Inferior parietal cortex (tissue), 1 donor: ENCODE data around the gene CRADD.
"Not testable (repeated sequence)": the region's sequence is repeated elsewhere in the genome, so short reads cannot be mapped to it uniquely, and the experiment has no call there.

Source experiments
- DNase-seq: peaks from one replicate; pipeline ENCODE4 v3.0.0-alpha.2; 2016; ENCODE audit errors: extremely low spot score

The CRADD gene

DNA sequence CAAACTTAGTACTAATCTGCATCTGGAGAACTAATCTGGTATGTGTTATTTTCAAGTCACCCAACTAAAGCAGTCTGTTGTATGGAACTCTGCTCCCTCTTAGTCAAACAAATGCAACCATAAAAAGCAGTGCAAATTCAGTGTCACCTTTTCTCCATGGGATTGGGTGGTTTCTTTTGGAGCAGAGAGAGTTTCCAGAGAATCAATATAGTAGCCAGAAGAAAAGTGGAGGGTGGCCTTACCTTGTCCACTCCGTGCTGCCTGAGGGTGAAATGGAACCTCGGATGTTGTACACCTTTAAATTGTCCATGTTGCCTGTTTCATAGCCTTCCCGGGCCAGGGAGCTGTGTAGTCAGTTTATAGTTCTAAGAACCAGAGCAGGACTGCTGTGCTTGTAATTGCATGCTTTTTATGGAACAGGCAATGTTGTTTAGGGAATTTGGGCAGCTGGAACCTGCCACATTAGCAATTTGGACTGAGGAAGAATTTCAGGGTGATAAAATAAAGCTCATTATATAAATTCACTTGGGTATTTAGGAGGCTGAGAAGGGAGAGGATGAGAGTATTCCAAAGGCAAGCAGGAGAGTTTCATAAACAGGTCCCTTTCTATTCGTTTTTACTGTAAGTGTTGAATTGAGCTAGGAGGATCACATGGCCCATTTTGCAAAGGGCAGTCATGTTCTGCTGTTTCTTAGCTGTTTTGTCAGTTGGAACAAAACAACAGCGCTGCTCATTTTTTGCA, 60.5 kb downstream of the CRADD start:
- no peak for DNase-seq

DNA sequence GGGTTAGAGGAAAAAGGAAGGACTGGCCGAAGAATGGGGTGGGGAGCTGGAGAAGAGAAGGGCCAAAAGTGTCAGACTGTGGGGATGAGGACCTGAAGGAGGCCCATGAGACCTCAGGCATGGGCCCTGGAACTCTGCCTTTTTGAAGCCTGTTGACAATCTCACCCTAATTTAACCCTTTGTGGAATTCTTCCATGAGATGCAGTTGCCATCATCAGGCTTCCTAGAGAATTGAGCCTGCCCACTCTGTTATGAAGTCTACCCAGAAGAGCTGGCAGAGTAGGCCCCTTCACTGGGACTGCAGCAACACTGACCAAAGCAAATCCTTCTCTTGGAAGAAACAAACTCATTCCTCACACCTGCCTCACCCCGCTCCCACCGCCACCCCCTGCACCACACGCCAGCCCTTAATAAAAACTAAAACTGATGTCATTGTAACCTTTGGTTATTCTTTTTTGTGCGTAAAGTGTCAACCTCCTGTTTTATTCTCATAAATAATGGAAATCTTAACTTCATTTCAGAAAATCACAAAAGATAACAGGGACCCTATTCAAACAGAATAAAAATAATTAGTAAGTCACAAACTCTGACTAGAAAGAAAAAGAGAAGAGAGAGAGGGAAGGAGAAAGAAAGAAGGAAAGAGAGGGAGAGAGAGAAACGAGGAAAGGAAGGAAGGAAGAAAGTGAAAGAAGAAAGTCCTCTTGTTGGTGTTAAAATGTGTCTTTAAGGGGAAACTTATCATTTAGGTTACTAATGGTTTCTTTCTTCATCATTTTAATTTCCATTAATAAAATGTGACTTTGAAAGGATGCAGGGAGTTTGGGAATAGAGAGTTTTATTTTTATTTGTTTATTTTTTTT, 61.3 kb downstream of the CRADD start:
- no peak for DNase-seq

- DNase-seq = no peak
Observed at GRCh38 chr12:93740751-93741150, 63.6 kb downstream of the CRADD start.

- DNase-seq = no peak
Observed at GRCh38 chr12:93741659-93742109, 64.5 kb downstream of the CRADD start.

GRCh38 chr12:93742110-93742934, 65.1 kb downstream of the CRADD start:
- peak; percentile 78 for DNase-seq

- no peak for DNase-seq
Observed at GRCh38 chr12:93743229-93743998, 66.2 kb downstream of the CRADD start.

- DNase-seq = no peak
Observed at GRCh38 chr12:93743999-93744689, 67.0 kb downstream of the CRADD start.

DNA sequence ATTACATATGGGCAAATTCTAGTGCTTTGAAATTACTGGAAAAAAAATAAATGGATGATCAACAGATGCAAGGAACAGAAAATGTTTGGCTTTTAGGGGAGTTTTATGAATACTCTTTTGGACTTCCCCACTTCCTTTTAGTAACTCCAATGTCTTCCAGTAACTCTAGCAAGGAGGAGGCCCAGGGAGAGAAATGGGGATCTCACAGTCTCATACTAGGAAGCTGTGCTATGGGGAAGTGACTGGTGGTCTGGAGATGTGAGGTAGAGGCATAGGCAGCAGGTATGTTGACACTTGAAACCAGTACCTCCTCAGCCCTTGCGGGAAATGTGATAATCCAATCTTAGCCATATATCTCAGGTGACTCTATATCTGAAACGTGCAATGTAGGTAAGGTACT, 68.1 kb downstream of the CRADD start:
- no peak for DNase-seq

DNA sequence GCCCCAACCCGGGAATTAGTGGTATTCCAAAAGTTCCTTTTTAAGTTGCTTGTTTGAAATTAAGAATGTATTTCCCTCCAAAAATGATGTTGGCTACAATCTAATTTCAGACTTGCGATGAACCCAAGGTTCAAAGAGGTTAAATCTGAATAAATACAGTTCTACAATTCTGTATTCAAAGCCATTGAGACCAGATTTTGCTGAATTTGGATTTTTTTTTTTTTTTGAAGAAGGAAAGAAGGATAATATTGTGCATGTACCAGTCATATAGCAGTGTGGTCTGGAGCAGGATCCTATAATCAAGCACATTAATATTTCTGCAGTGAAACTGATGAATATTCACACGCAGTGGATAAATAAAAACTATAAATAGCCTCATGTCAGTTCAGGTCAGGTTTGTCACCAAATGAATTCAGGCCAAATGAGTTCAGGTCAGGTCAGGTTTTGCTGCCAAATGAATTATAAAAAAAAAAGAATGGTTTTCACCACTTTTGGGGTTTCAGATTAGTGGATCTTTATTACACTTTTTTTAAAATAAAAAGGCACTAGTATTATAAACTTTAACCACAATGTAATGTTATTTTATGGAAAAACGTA, 69.5 kb downstream of the CRADD start:
- DNase-seq = no peak

GRCh38 chr12:93748672-93749383, 71.7 kb downstream of the CRADD start:
- DNase-seq = no peak

GRCh38 chr12:93749515-93749914, 72.3 kb downstream of the CRADD start:
- no peak for DNase-seq

- no peak for DNase-seq
Observed at GRCh38 chr12:93750056-93750455, 72.9 kb downstream of the CRADD start.

DNA sequence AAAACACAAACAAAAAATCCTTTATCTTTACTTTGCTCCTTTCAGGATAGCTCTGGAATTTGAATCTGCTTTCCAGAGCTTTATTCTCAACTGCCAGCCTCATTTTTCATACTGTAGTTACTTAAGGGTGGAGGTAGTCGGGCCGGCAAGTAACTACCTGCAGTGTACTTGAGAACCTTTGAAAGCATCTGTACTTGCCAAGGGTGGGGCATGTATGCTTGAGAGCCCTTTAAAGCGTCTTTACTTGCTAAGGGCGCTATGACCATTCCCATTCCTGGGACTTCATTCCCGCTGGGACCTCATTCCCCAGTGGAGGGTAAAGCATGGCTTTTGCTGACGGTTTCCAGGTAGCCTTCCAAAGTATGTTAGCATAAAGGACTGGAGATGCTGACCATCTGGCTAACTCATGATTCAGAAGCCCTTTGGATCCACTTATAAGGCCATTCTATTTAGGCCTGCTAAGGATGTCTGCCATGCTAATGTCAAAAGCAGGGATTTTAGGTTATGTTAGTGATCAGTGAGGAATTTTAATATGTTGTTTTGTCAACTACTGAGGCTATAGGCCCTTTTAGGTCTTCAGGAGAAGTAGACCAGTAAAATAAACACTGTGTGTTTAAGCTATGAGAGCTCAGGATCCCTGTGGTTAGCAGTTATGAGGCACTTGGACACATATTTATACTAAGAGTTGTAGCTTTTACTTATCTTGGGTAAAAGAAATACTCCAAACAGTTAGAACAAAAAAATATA, 74.9 kb downstream of the CRADD start:
- no peak for DNase-seq

- DNase-seq = no peak
Observed at GRCh38 chr12:93753285-93753684, 76.1 kb downstream of the CRADD start.

- no peak for DNase-seq
Observed at GRCh38 chr12:93753838-93754429, 76.8 kb downstream of the CRADD start.

GRCh38 chr12:93754859-93755258, 77.7 kb downstream of the CRADD start:
- DNase-seq = not testable (repeated sequence)

- no peak for DNase-seq
Observed at GRCh38 chr12:93756288-93756687, 79.1 kb downstream of the CRADD start.
